HepG2 (cell line): ENCODE measurements around the gene SLC2A6. TPM values are rescaled to one million over a fixed set of nuclear protein-coding genes. Genes with fewer than 3 reads are reported as not detected.
A peak's percentile ranks its signal among the peaks of the same experiment; 100 is the strongest.

Experiments used
- ATAC-seq: fragments of 200-7000 bp; cut with Tn5 transposase; 3 replicates; pipeline ENCODE4 v1.9.1; 2020; ENCODE audit warnings: mild to moderate bottlenecking, moderate library complexity
- BruUV-seq: library from RNA; stranded (reverse); fragments of 400-500 nt; replicated peaks from 2 replicates; lab custom pipeline; 2021; lab: Mats Ljungman, UMichigan
- CTCF ChIA-PET: fragments of 300-600 bp; formaldehyde crosslinking; extraction: SDS; loops from one replicate; lab custom pipeline; 2021; ENCODE audit warnings: low total read pairs, inconsistent platforms, low intra/inter-chr PET ratio; lab: Yijun Ruan, JAX
- POLR2A ChIA-PET: fragments of 350-600 bp; sonication (Branson Sonifier 250); formaldehyde crosslinking; loops from one replicate; lab custom pipeline; 2020; ENCODE audit warnings: antibody characterized with exemption, inconsistent platforms; lab: Yijun Ruan, JAX
- DNase-seq: peaks from one replicate; pipeline ENCODE4 v3.0.0-alpha.2; 2015; ENCODE audit warnings: low spot score
- FAIRE-seq: peaks from 3 replicates; lab custom pipeline; 2011; peaks lifted over from hg19 to GRCh38; lab: Jason Lieb, UNC
- H2AFZ ChIP-seq: one replicate; pipeline ENCODE4 v1.6.1; 2011; ENCODE audit warnings: low read length, inconsistent platforms
- H3K27ac ChIP-seq: fragments of 300-600 bp; 3 replicates; pipeline ENCODE4 v1.8.0; 2011; ENCODE audit warnings: mixed run types, mild to moderate bottlenecking, mixed read lengths, low read length, inconsistent platforms; ENCODE audit not compliant: insufficient read depth; ENCODE audit errors: extremely low read length
- H3K27me3 ChIP-seq, 2 experiments: fragments of 200-600 bp in 1 of 2; 2 replicates in 1 of 2; 3 replicates in 1 of 2; pipeline versions ENCODE4 v1.6.0 to v1.8.0; 2011; ENCODE audit warnings: low read length in 2 of 2, mild to moderate bottlenecking in 2 of 2, moderate library complexity in 2 of 2, inconsistent platforms in 1 of 2; ENCODE audit not compliant: insufficient read depth in 2 of 2, control insufficient read depth in 1 of 2
- H3K36me3 ChIP-seq, 2 experiments: fragments of 200-600 bp in 1 of 2; replicated peaks in 1 of 2; 2 replicates in 1 of 2; 3 replicates in 1 of 2; pipeline versions ENCODE4 v1.5.1 to v1.8.0; 2011; ENCODE audit warnings: low read length in 2 of 2, inconsistent platforms in 1 of 2; ENCODE audit not compliant: insufficient read depth in 2 of 2, control insufficient read depth in 1 of 2
- H3K4me1 ChIP-seq: 2 replicates; pipeline ENCODE4 v1.5.1; 2012; ENCODE audit warnings: low read length, inconsistent platforms; ENCODE audit not compliant: insufficient read depth
- H3K4me2 ChIP-seq: 2 replicates; pipeline ENCODE4 v1.6.0; 2011; ENCODE audit warnings: low read depth, low read length, inconsistent platforms
- H3K4me3 ChIP-seq, 3 experiments: fragments of 200-600 bp in 1 of 3; sonication (generic), shearing (Covaris generic) in 1 of 3; replicated peaks in 1 of 3; 2 replicates each; pipeline ENCODE4 v1.5.1; 2011 to 2016; ENCODE audit warnings: low read length in 3 of 3, inconsistent platforms in 2 of 3, low read depth in 2 of 3, mild to moderate bottlenecking in 2 of 3, control low read depth in 1 of 3, mixed read lengths in 1 of 3; ENCODE audit not compliant: insufficient read depth in 1 of 3
- H3K79me2 ChIP-seq: one replicate; pipeline ENCODE4 v1.6.1; 2011; ENCODE audit warnings: low read length, inconsistent platforms; ENCODE audit not compliant: insufficient read depth
- H3K9ac ChIP-seq: 2 replicates; pipeline ENCODE4 v1.6.0; 2011; ENCODE audit warnings: mild to moderate bottlenecking, low read depth, low read length, inconsistent platforms; ENCODE audit not compliant: insufficient read depth
- H3K9me3 ChIP-seq: 2 replicates; pipeline ENCODE4 v1.5.1; 2012; ENCODE audit warnings: mild to moderate bottlenecking, low read length
- H4K20me1 ChIP-seq: 2 replicates; pipeline ENCODE4 v1.6.0; 2011; ENCODE audit warnings: inconsistent platforms, mild to moderate bottlenecking, low read length, moderate library complexity; ENCODE audit not compliant: insufficient read depth
- AKAP8 ChIP-seq: sonication (generic); formaldehyde crosslinking; IDR thresholded peaks from 2 replicates; pipeline ENCODE4 v1.5.1; 2020; ENCODE audit warnings: mild to moderate bottlenecking, missing genetic modification reagents
- KAT7 ChIP-seq: IDR thresholded peaks from 2 replicates; pipeline ENCODE4 v1.6.1; 2018; ENCODE audit warnings: borderline replicate concordance, missing compliant biosample characterization
- KDM2A ChIP-seq: sonication (generic); formaldehyde crosslinking; IDR thresholded peaks from 2 replicates; pipeline ENCODE4 v1.4.0; 2020; ENCODE audit warnings: low read depth, missing genetic modification reagents, borderline replicate concordance
- MEIS1 ChIP-seq: sonication (generic); formaldehyde crosslinking; IDR thresholded peaks from 2 replicates; pipeline ENCODE4 v1.9.0; 2021; ENCODE audit warnings: mild to moderate bottlenecking, missing genetic modification reagents, moderate library complexity, borderline replicate concordance
- MEIS2 ChIP-seq: sonication (generic); formaldehyde crosslinking; IDR thresholded peaks from 2 replicates; pipeline ENCODE4 v1.9.0; 2021; ENCODE audit warnings: mild to moderate bottlenecking, missing genetic modification reagents
- NONO ChIP-seq, 2 experiments: fragments of 450-650 bp in 1 of 2; sonication (generic) in 1 of 2; formaldehyde crosslinking in 1 of 2; IDR thresholded peaks in 1 of 2; conservative IDR thresholded peaks in 1 of 2; 2 replicates each; pipeline versions ENCODE4 v1.6.1 to v1.8.0; 2017 to 2022; ENCODE audit warnings: mild to moderate bottlenecking in 1 of 2, missing genetic modification reagents in 1 of 2, moderate library complexity in 1 of 2
- ONECUT2 ChIP-seq: sonication (generic); formaldehyde crosslinking; IDR thresholded peaks from 2 replicates; pipeline ENCODE4 v1.4.0; 2020; ENCODE audit warnings: missing genetic modification reagents
- POLR2G ChIP-seq: fragments of 200-400 bp; formaldehyde crosslinking; IDR thresholded peaks from 2 replicates; pipeline ENCODE4 v1.6.1; 2018; ENCODE audit warnings: mild to moderate bottlenecking, low read depth, low read length, moderate library complexity
- SMAD1 ChIP-seq: sonication (generic); formaldehyde crosslinking; IDR thresholded peaks from 2 replicates; pipeline ENCODE4 v1.4.0; 2020; ENCODE audit warnings: missing genetic modification reagents, low read depth, mild to moderate bottlenecking, borderline replicate concordance
- SPEN ChIP-seq: sonication (generic); formaldehyde crosslinking; IDR thresholded peaks from 2 replicates; pipeline ENCODE4 v1.5.1; 2020; ENCODE audit warnings: low read depth, mild to moderate bottlenecking, missing genetic modification reagents
- SRY ChIP-seq: sonication (generic); formaldehyde crosslinking; IDR thresholded peaks from 2 replicates; pipeline ENCODE4 v1.8.0; 2022; ENCODE audit warnings: mild to moderate bottlenecking, missing genetic modification reagents
- TBX2 ChIP-seq: sonication (generic); formaldehyde crosslinking; IDR thresholded peaks from 2 replicates; pipeline ENCODE4 v1.5.0; 2020; ENCODE audit warnings: missing genetic modification reagents, mild to moderate bottlenecking, borderline replicate concordance
- ZFY ChIP-seq: sonication (generic); formaldehyde crosslinking; IDR thresholded peaks from 2 replicates; pipeline ENCODE4 v1.4.0; 2020; ENCODE audit warnings: missing genetic modification reagents
- ZMYM3 ChIP-seq: sonication (generic); formaldehyde crosslinking; IDR thresholded peaks from 2 replicates; pipeline ENCODE4 v1.5.1; 2020; ENCODE audit warnings: mild to moderate bottlenecking, missing genetic modification reagents
- ZNF333 ChIP-seq: sonication (generic); formaldehyde crosslinking; IDR thresholded peaks from 2 replicates; pipeline ENCODE4 v1.4.0; 2020; ENCODE audit warnings: mild to moderate bottlenecking, missing genetic modification reagents, borderline replicate concordance
- ZNF451 ChIP-seq: sonication (generic); formaldehyde crosslinking; IDR thresholded peaks from 2 replicates; pipeline ENCODE4 v1.5.0; 2020; ENCODE audit warnings: mild to moderate bottlenecking, missing genetic modification reagents
- WGBS: methylation state at CpG from one replicate; pipeline ENCODE4 v1.1.6; 2017; ENCODE audit warnings: low lambda C conversion rate; 5-methylcytosine and 5-hydroxymethylcytosine counted together
- in situ Hi-C: cut with HindIII; loops from 2 replicates; pipeline ENCODE4 v1.10.0; 2017; ENCODE audit warnings: low pct_unique_long_range_greater_than_20kb; ENCODE audit not compliant: extremely low pct_ligation_motif_present
- intact Hi-C: fragments of 100-400 bp; cut with micrococcal nuclease; formaldehyde crosslinking; loops from one replicate; pipeline ENCODE4 v1.10.0; 2022; ENCODE audit not compliant: unreplicated experiment
- polyA plus RNA-seq, 8 experiments: library from polyadenylated mRNA; depleted of rRNA in 3 of 8; stranded (reverse) in 7 of 8; unstranded in 1 of 8; fragments of >200 nt; fragmentation: Illumina TruSeq in 4 of 8; extraction: Trizol in 4 of 8; gene quantifications; 2 replicates each; pipeline versions ENCODE4 v1.2.1 to v1.2.3, GENCODE V29; 2011 to 2016; ENCODE audit warnings: low read depth in 4 of 8, missing spikeins in 1 of 8, mixed read lengths in 1 of 8; ENCODE audit not compliant: insufficient read depth in 1 of 8
- total RNA-seq, 5 experiments: library from RNA; depleted of rRNA; stranded (reverse); fragments of >200 nt; fragmentation: Illumina TruSeq; extraction: Trizol; gene quantifications; 2 replicates each; pipeline ENCODE4 v1.2.3, GENCODE V29; 2016; ENCODE audit warnings: low read depth in 1 of 5
- TF ChIP-seq, protein P1 (sequence below): sonication (generic); formaldehyde crosslinking; IDR thresholded peaks from 2 replicates; pipeline ENCODE4 v1.5.1; 2020; ENCODE audit warnings: mild to moderate bottlenecking, missing genetic modification reagents, moderate library complexity
- TF ChIP-seq, protein P2 (sequence below): sonication (generic); formaldehyde crosslinking; IDR thresholded peaks from 2 replicates; pipeline ENCODE4 v1.8.1; 2022; ENCODE audit warnings: low read depth, mild to moderate bottlenecking, missing genetic modification reagents

SLC2A6 gene
- total and polyA plus RNA-seq, 2 of the 13 experiments (the other 11 are each of a cell fraction or from before 2014, with no cell fraction given): 4.1 to 15.0 TPM

DNA sequence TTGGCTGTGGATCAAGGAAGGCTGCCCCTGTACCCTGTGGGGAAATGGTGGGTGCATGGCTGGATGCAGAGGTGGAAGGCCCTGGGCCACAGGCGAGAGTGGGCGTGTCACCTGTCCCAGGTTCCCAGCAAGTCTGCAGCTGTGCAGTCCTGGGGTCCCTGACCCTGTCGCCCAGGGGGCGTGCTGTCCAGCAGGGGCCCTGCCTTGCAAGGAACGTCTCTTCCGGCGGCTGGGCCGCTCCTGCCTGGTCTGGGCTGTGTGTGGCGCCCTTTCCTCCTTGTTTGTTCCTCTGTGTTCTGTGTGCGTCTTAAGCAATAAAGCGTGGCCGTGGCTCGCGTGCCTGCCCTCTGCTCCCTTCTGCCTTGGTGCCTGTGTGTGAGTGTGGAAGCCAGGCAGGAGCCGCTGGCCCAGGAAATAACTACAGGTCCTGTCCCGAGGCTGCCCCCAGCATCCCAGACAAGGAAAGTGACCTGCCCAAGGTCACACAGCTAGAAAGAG is 8.4 kb downstream of the SLC2A6 start:
- DNase-seq (no peak), ATAC-seq (peak; percentile 21), FAIRE-seq (no peak)
- Histone ChIP-seq H3K4me1 (peaks cover 10% of the 10 kb centered on the region; the same call in 1 of the 2 replicates), H3K9me3 (no peaks in the 10 kb centered on the region), H3K27me3 (no peaks in the 10 kb centered on the region), H2AFZ (no peak overlapping the region), H3K9ac (no peak overlapping the region), H3K4me2 (no peak overlapping the region), H3K79me2 (no peaks in the 10 kb centered on the region), H3K4me3 (no peak overlapping the region), H3K36me3 (peaks cover 4 to 9% of the 10 kb centered on the region in 2 experiments; a peak in 3 of 5 replicates), H4K20me1 (no peaks in the 10 kb centered on the region), H3K27ac (no peak overlapping the region)
- ChIA-PET POLR2A (interaction anchor here (1.9 to 2.3 kb wide), 2 partner anchors 10 to 11 kb away, joined by 8 to 11 read pairs; partner anchors contain the start of gene CACFD1), CTCF (no interaction called here)
- intact Hi-C loops (no loop called here), in situ Hi-C loops (no loop called here)
- BruUV-seq: no TSS peak
- WGBS: 54% methylated on average over 13 of the region's 16 CpGs
- 0 out of 2 replicates have a peak, but pooled peaks have one; percentile 39 for TF ChIP-seq MEIS2
- TF ChIP-seq SMAD1 (CRISPR knock-in tag): 0 out of 2 replicates have a peak, but pooled peaks have one; percentile 33
- TF ChIP-seq ZMYM3 (CRISPR knock-in tag): peak; percentile 49
- peak; percentile 98; the same call in 1 of the 2 replicates for TF ChIP-seq AKAP8 (CRISPR knock-in tag)
- peak; percentile 56 for TF ChIP-seq POLR2G
- peak; percentile 71 for TF ChIP-seq KDM2A (CRISPR knock-in tag)
- TF ChIP-seq TBX2: no peak
- 0 out of 2 replicates have a peak, but pooled peaks have one; percentile 12 for TF ChIP-seq ONECUT2
- TF ChIP-seq, protein P1, sequence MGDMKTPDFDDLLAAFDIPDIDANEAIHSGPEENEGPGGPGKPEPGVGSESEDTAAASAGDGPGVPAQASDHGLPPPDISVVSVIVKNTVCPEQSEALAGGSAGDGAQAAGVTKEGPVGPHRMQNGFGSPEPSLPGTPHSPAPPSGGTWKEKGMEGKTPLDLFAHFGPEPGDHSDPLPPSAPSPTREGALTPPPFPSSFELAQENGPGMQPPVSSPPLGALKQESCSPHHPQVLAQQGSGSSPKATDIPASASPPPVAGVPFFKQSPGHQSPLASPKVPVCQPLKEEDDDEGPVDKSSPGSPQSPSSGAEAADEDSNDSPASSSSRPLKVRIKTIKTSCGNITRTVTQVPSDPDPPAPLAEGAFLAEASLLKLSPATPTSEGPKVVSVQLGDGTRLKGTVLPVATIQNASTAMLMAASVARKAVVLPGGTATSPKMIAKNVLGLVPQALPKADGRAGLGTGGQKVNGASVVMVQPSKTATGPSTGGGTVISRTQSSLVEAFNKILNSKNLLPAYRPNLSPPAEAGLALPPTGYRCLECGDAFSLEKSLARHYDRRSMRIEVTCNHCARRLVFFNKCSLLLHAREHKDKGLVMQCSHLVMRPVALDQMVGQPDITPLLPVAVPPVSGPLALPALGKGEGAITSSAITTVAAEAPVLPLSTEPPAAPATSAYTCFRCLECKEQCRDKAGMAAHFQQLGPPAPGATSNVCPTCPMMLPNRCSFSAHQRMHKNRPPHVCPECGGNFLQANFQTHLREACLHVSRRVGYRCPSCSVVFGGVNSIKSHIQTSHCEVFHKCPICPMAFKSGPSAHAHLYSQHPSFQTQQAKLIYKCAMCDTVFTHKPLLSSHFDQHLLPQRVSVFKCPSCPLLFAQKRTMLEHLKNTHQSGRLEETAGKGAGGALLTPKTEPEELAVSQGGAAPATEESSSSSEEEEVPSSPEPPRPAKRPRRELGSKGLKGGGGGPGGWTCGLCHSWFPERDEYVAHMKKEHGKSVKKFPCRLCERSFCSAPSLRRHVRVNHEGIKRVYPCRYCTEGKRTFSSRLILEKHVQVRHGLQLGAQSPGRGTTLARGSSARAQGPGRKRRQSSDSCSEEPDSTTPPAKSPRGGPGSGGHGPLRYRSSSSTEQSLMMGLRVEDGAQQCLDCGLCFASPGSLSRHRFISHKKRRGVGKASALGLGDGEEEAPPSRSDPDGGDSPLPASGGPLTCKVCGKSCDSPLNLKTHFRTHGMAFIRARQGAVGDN (CRISPR knock-in tag): no peak; the same call in 1 of the 2 replicates
- TF ChIP-seq SRY (CRISPR knock-in tag): no peak
- TF ChIP-seq ZNF451 (CRISPR knock-in tag): peak; percentile 37; the same call in 1 of the 2 replicates
- 0 out of 2 replicates have a peak, but pooled peaks have one; percentile 13 for TF ChIP-seq SPEN (CRISPR knock-in tag)
- TF ChIP-seq KAT7 (CRISPR knock-in tag): no peak
- TF ChIP-seq MEIS1 (CRISPR knock-in tag): no peak
- 0 out of 2 replicates have a peak, but pooled peaks have one; percentile 18 for TF ChIP-seq ZFY
- no peak for TF ChIP-seq ZNF333
- TF ChIP-seq, protein P2, sequence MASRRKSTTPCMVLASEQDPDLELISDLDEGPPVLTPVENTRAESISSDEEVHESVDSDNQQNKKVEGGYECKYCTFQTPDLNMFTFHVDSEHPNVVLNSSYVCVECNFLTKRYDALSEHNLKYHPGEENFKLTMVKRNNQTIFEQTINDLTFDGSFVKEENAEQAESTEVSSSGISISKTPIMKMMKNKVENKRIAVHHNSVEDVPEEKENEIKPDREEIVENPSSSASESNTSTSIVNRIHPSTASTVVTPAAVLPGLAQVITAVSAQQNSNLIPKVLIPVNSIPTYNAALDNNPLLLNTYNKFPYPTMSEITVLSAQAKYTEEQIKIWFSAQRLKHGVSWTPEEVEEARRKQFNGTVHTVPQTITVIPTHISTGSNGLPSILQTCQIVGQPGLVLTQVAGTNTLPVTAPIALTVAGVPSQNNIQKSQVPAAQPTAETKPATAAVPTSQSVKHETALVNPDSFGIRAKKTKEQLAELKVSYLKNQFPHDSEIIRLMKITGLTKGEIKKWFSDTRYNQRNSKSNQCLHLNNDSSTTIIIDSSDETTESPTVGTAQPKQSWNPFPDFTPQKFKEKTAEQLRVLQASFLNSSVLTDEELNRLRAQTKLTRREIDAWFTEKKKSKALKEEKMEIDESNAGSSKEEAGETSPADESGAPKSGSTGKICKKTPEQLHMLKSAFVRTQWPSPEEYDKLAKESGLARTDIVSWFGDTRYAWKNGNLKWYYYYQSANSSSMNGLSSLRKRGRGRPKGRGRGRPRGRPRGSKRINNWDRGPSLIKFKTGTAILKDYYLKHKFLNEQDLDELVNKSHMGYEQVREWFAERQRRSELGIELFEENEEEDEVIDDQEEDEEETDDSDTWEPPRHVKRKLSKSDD: no peak
- no peak for TF ChIP-seq NONO (IDR thresholded peaks at IDR 0.05)
- TF ChIP-seq NONO (CRISPR knock-in tag; conservative IDR thresholded peaks at IDR 0.05): peak; percentile 32; the same call in 1 of the 2 replicates
